SK-N-SH (cell line): Measurements from ENCODE around the gene CACYBP. TPM values are rescaled to one million over a fixed set of nuclear protein-coding genes. Genes with fewer than 3 reads are reported as not detected.

Experiments
- CTCF ChIA-PET: fragments of 300-600, 350-600 bp; formaldehyde crosslinking; extraction: SDS; loops from one replicate; lab custom pipeline; 2021; lab: Yijun Ruan, JAX
- POLR2A ChIA-PET: fragments of 350-600 bp; sonication (Branson Sonifier 250); formaldehyde crosslinking; extraction: SDS; loops from one replicate; lab custom pipeline; 2020; ENCODE audit warnings: antibody characterized with exemption, inconsistent platforms; lab: Yijun Ruan, JAX
- DNase-seq: peaks from one replicate; pipeline ENCODE4 v3.0.0; 2012
- H2AFZ ChIP-seq: fragments of 200-600 bp; sonication (generic); 2 replicates; pipeline ENCODE4 v1.8.1; 2016; ENCODE audit warnings: antibody characterized with exemption, mild to moderate bottlenecking, low read depth
- H3F3A ChIP-seq: fragments of 200-600 bp; sonication (generic); replicated peaks from 2 replicates; pipeline ENCODE3; 2016; ENCODE audit warnings: antibody characterized with exemption, mild to moderate bottlenecking; ENCODE audit not compliant: insufficient read depth
- H3K27ac ChIP-seq, 2 experiments: fragments of 200-500 bp in 1 of 2; fragments of 200-600 bp in 1 of 2; sonication (Bioruptor generic) in 1 of 2; sonication (generic), shearing (Covaris generic) in 1 of 2; 2 replicates each; pipeline versions ENCODE4 v1.5.1 to v1.6.1; 2014 to 2016; ENCODE audit warnings: low read depth in 2 of 2, inconsistent platforms in 1 of 2, low read length in 1 of 2, mild to moderate bottlenecking in 1 of 2, mixed read lengths in 1 of 2
- H3K27me3 ChIP-seq: fragments of 200-600 bp; sonication (generic), shearing (Covaris generic); 2 replicates; pipeline ENCODE4 v1.6.1; 2016; ENCODE audit warnings: mixed run types; ENCODE audit not compliant: insufficient read depth
- H3K36me3 ChIP-seq, 2 experiments: fragments of 200-500 bp in 1 of 2; fragments of 200-600 bp in 1 of 2; sonication (Bioruptor generic) in 1 of 2; sonication (generic) in 1 of 2; replicated peaks in 1 of 2; 2 replicates each; pipeline versions ENCODE3 to v1.5.1; 2014 to 2016; ENCODE audit warnings: low read length in 1 of 2, mild to moderate bottlenecking in 1 of 2; ENCODE audit not compliant: insufficient read depth in 2 of 2, control insufficient read depth in 1 of 2
- H3K4me1 ChIP-seq, 2 experiments: fragments of 200-500 bp in 1 of 2; fragments of 200-600 bp in 1 of 2; sonication (Bioruptor generic) in 1 of 2; sonication (generic), shearing (Covaris generic) in 1 of 2; 2 replicates each; pipeline versions ENCODE4 v1.5.1 to v1.6.1; 2014 to 2016; ENCODE audit warnings: low read depth in 1 of 2, low read length in 1 of 2, mixed run types in 1 of 2; ENCODE audit not compliant: insufficient read depth in 2 of 2, control insufficient read depth in 1 of 2
- H3K4me2 ChIP-seq: fragments of 200-600 bp; sonication (generic), shearing (Covaris generic); 2 replicates; pipeline ENCODE4 v1.6.1; 2017; ENCODE audit warnings: mixed run types
- H3K4me3 ChIP-seq, 2 experiments: fragments of 200-500 bp in 1 of 2; fragments of 200-600 bp in 1 of 2; sonication (Bioruptor generic) in 1 of 2; sonication (generic), shearing (Covaris generic) in 1 of 2; 2 replicates each; pipeline versions ENCODE4 v1.5.1 to v1.8.1; 2014 to 2016; ENCODE audit warnings: low read depth in 2 of 2, inconsistent platforms in 1 of 2, low read length in 1 of 2, mild to moderate bottlenecking in 1 of 2, mixed read lengths in 1 of 2, moderate library complexity in 1 of 2
- H3K79me2 ChIP-seq: fragments of 200-600 bp; sonication (generic); 2 replicates; pipeline ENCODE4 v1.8.1; 2017; ENCODE audit warnings: mild to moderate bottlenecking; ENCODE audit not compliant: insufficient read depth
- H3K9ac ChIP-seq: fragments of 200-600 bp; sonication (generic); 2 replicates; pipeline ENCODE4 v1.6.1; 2017; ENCODE audit warnings: mixed run types
- H3K9me2 ChIP-seq: fragments of 200-600 bp; sonication (generic); 2 replicates; pipeline ENCODE4 v1.6.1; 2017; ENCODE audit warnings: mixed run types
- H3K9me3 ChIP-seq: fragments of 200-600 bp; sonication (generic); 2 replicates; pipeline ENCODE4 v1.6.1; 2017; ENCODE audit warnings: mixed run types, mild to moderate bottlenecking, moderate library complexity
- H4K20me1 ChIP-seq: fragments of 200-600 bp; sonication (generic); 2 replicates; pipeline ENCODE4 v1.6.1; 2017; ENCODE audit warnings: mild to moderate bottlenecking, mixed run types; ENCODE audit not compliant: insufficient read depth
- CTCF ChIP-seq: fragments of 200-600 bp; sonication (generic); IDR thresholded peaks from 2 replicates; pipeline ENCODE4 v1.6.1; 2017; ENCODE audit warnings: antibody characterized with exemption, mild to moderate bottlenecking, moderate library complexity
- ELF1 ChIP-seq: IDR thresholded peaks from 2 replicates; pipeline ENCODE4 v1.4.0; 2012
- EP300 ChIP-seq, 2 experiments: IDR thresholded peaks; 2 replicates each; pipeline versions ENCODE4 v1.4.0 to v1.6.1; 2012; ENCODE audit warnings: borderline replicate concordance in 1 of 2, low read depth in 1 of 2, low read length in 1 of 2
- EZH2phosphoT487 ChIP-seq: fragments of 200-600 bp; sonication (generic); IDR thresholded peaks from 2 replicates; pipeline ENCODE4 v1.6.1; 2017; ENCODE audit warnings: low read depth, mixed run types, mild to moderate bottlenecking, antibody characterized with exemption, moderate library complexity, borderline replicate concordance
- FOSL2 ChIP-seq: IDR thresholded peaks from 2 replicates; pipeline ENCODE4 v1.4.0; 2012; ENCODE audit warnings: low read depth, mild to moderate bottlenecking, moderate library complexity, borderline replicate concordance
- FOXJ3 ChIP-seq: sonication (generic); formaldehyde crosslinking; IDR thresholded peaks from 2 replicates; pipeline ENCODE4 v1.5.1; 2020; ENCODE audit warnings: mild to moderate bottlenecking, missing genetic modification reagents
- FOXM1 ChIP-seq: IDR thresholded peaks from 2 replicates; pipeline ENCODE4 v1.4.0; 2012; ENCODE audit warnings: low read depth, mild to moderate bottlenecking
- MXI1 ChIP-seq: IDR thresholded peaks from 2 replicates; pipeline ENCODE4 v1.6.1; 2012; ENCODE audit warnings: mild to moderate bottlenecking, low read depth, low read length, improper control_type of control experiment
- NRF1 ChIP-seq: IDR thresholded peaks from 2 replicates; pipeline ENCODE4 v1.6.1; 2012; ENCODE audit warnings: low read depth, mild to moderate bottlenecking, low read length
- POLR2AphosphoS5 ChIP-seq: IDR thresholded peaks from 2 replicates; pipeline ENCODE4 v1.6.1; 2012; ENCODE audit warnings: low read depth, low read length
- RAD21 ChIP-seq: IDR thresholded peaks from 2 replicates; pipeline ENCODE4 v1.6.1; 2012; ENCODE audit warnings: mild to moderate bottlenecking, low read length
- RCOR1 ChIP-seq: fragments of 150-350 bp; IDR thresholded peaks from 2 replicates; pipeline ENCODE4 v1.6.1; 2017; ENCODE audit warnings: antibody characterized with exemption, low read length
- REST ChIP-seq: IDR thresholded peaks from 2 replicates; pipeline ENCODE4 v1.6.1; 2012; ENCODE audit warnings: mild to moderate bottlenecking, low read depth, low read length, moderate library complexity
- RXRA ChIP-seq: IDR thresholded peaks from 2 replicates; pipeline ENCODE4 v1.4.0; 2012; ENCODE audit warnings: low read depth, mild to moderate bottlenecking, borderline replicate concordance
- SIN3A ChIP-seq: IDR thresholded peaks from 2 replicates; pipeline ENCODE4 v1.6.1; 2012; ENCODE audit warnings: low read depth, mild to moderate bottlenecking, low read length, moderate library complexity, borderline replicate concordance
- TAF1 ChIP-seq: IDR thresholded peaks from 2 replicates; pipeline ENCODE4 v1.6.1; 2012; ENCODE audit warnings: low read depth, mild to moderate bottlenecking, low read length, moderate library complexity, borderline replicate concordance
- TCF12 ChIP-seq: IDR thresholded peaks from 2 replicates; pipeline ENCODE4 v1.4.0; 2012
- USF1 ChIP-seq: IDR thresholded peaks from 2 replicates; pipeline ENCODE4 v1.4.0; 2012; ENCODE audit warnings: low read depth, borderline replicate concordance
- YY1 ChIP-seq: IDR thresholded peaks from 2 replicates; pipeline ENCODE4 v1.4.0; 2012; ENCODE audit warnings: low read depth, mild to moderate bottlenecking
- ZBTB33 ChIP-seq: IDR thresholded peaks from 2 replicates; pipeline ENCODE4 v1.4.0; 2012; ENCODE audit warnings: low read depth, borderline replicate concordance
- WGBS: methylation state at CpG from one replicate; pipeline ENCODE4 v1.1.6; 2017; ENCODE audit warnings: low lambda C conversion rate; 5-methylcytosine and 5-hydroxymethylcytosine counted together
- polyA plus RNA-seq, 3 experiments: library from polyadenylated mRNA; depleted of rRNA; stranded (reverse); fragments of >200 nt; gene quantifications; 2 replicates each; pipeline ENCODE4 v1.2.3, GENCODE V29; 2012
- TF ChIP-seq, protein P1 (sequence below): fragments of 150-350 bp; IDR thresholded peaks from 2 replicates; pipeline ENCODE4 v1.6.1; 2017; ENCODE audit warnings: antibody characterized with exemption, low read length, low read depth, borderline replicate concordance

CACYBP gene
- polyA plus RNA-seq, 1 of the 3 experiments (the other 2 are of a cell fraction): 56.2 TPM

DNA sequence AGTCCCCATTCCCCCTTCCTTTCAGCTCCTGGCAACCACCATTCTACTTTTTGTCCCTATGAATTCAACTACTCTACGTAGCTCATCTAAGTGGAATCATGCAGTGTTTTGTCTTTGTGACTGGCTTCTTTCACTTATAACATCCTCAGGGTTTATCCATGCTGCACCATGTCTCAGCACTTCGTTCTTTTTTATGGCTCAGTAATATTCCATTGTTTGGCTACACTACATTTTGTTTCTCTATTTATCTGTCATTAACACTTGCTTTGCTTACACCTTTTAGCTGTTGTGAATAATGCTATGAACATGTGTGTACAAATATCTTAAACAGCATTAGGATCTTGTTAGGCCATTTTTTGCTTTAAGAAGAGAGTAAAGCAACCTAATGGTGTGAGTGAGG, 25.0 kb downstream of the CACYBP start (continued):
- TF ChIP-seq FOXM1 (no peak), RCOR1 (no peak), RAD21 (no peak), POLR2AphosphoS5 (no peak), EZH2phosphoT487 (no peak), YY1 (no peak), FOXJ3 (CRISPR knock-in tag) (no peak), CTCF (no peak), REST (no peak)

DNA sequence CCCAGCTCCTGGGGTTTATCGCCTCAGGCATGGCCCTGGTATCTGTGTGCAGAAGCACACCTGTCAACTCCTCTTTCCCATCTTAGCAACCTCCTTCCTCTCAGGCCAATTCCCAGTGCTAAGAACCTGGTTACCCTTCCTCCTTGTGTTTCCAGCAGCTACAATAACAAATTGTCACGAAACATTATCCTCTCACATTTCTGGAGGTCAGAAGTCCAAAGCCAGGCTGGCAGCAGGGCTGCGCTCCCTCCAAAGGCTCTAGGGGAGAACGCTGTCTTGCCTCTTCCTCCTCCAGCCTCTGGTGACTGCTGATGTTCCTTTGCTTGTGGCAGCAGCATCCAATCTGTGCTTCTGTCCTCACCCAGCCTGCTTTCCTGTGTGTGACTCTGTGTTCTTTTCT, 34.2 kb downstream of the CACYBP start:
- Histone ChIP-seq H3K79me2 (no peaks in the 10 kb centered on the region), H3K36me3 (no peaks in the 10 kb centered on the region), H3F3A (peaks cover 1% of the 10 kb centered on the region), H3K27ac (no peak overlapping the region), H4K20me1 (no peaks in the 10 kb centered on the region), H2AFZ (no peak overlapping the region), H3K4me1 (no peaks in the 10 kb centered on the region; a peak in 1 of 4 replicates), H3K4me2 (no peak overlapping the region), H3K9me2 (no peaks in the 10 kb centered on the region), H3K4me3 (no peak overlapping the region), H3K9me3 (no peaks in the 10 kb centered on the region), H3K9ac (no peak overlapping the region), H3K27me3 (no peaks in the 10 kb centered on the region)
- POLR2A ChIA-PET: no interaction called here
- CTCF ChIA-PET: interaction anchor here (3.4 to 7.3 kb wide), 2 partner anchors 93 to 117 kb away, joined by 23 to 158 read pairs; no protein-coding TSS in a partner anchor
- no peak for DNase-seq
- 58% methylated on average over 2 of the region's 4 CpGs for WGBS
- TF ChIP-seq YY1 (no peak), TAF1 (no peak), SIN3A (no peak), EP300 (IDR thresholded peaks at IDR 0.05; ENCODE audit: borderline replicate concordance in 1 of 2, low read depth in 1 of 2, low read length in 1 of 2) (no peak), MXI1 (no peak), ELF1 (no peak), NRF1 (no peak), RXRA (no peak), TCF12 (no peak), USF1 (no peak), FOSL2 (no peak), ZBTB33 (no peak), FOXJ3 (CRISPR knock-in tag) (no peak)
- TF ChIP-seq, protein P1, sequence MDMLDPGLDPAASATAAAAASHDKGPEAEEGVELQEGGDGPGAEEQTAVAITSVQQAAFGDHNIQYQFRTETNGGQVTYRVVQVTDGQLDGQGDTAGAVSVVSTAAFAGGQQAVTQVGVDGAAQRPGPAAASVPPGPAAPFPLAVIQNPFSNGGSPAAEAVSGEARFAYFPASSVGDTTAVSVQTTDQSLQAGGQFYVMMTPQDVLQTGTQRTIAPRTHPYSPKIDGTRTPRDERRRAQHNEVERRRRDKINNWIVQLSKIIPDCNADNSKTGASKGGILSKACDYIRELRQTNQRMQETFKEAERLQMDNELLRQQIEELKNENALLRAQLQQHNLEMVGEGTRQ: no peak
